H9 (cell line): ENCODE data around the gene HES1. TPM values are rescaled to one million over a fixed set of nuclear protein-coding genes. Genes with fewer than 3 reads are reported as not detected.

Experiments used
- DNase-seq: peaks from one replicate; pipeline ENCODE4 v3.0.0-alpha.2; 2017
- H2AFZ ChIP-seq: one replicate; pipeline ENCODE4 v1.6.1; 2013; ENCODE audit warnings: mild to moderate bottlenecking, low read length, control low read depth, moderate library complexity
- H2AK5ac ChIP-seq: 2 replicates; pipeline ENCODE4 v1.6.1; 2013; ENCODE audit warnings: low read length, control low read depth, mixed read lengths; ENCODE audit not compliant: insufficient read length
- H2BK120ac ChIP-seq: one replicate; pipeline ENCODE4 v1.6.1; 2013; ENCODE audit warnings: low read depth, mild to moderate bottlenecking, low read length, control low read depth, inconsistent platforms; ENCODE audit not compliant: poor library complexity, severe bottlenecking
- H2BK12ac ChIP-seq: 2 replicates; pipeline ENCODE4 v1.6.1; 2013; ENCODE audit warnings: low read length, control low read depth, mixed read lengths, low read depth; ENCODE audit not compliant: insufficient read length
- H2BK15ac ChIP-seq: 2 replicates; pipeline ENCODE4 v1.6.1; 2013; ENCODE audit warnings: low read depth, low read length, control low read depth
- H2BK20ac ChIP-seq: one replicate; pipeline ENCODE4 v1.6.1; 2013; ENCODE audit warnings: low read depth, mild to moderate bottlenecking, low read length, control low read depth, inconsistent platforms; ENCODE audit not compliant: poor library complexity, severe bottlenecking
- H2BK5ac ChIP-seq: 2 replicates; pipeline ENCODE4 v1.6.1; 2013; ENCODE audit warnings: low read length, control low read depth, mixed read lengths; ENCODE audit not compliant: insufficient read length
- H3K14ac ChIP-seq: 2 replicates; pipeline ENCODE4 v1.6.1; 2013; ENCODE audit warnings: low read length, control low read depth; ENCODE audit not compliant: insufficient read depth
- H3K18ac ChIP-seq: 2 replicates; pipeline ENCODE4 v1.6.1; 2013; ENCODE audit warnings: low read depth, mild to moderate bottlenecking, mixed read lengths, low read length, control low read depth; ENCODE audit not compliant: insufficient read length
- H3K23ac ChIP-seq: 2 replicates; pipeline ENCODE4 v1.6.1; 2013; ENCODE audit warnings: low read length, control low read depth, mixed read lengths, low read depth; ENCODE audit not compliant: insufficient read length
- H3K23me2 ChIP-seq: 2 replicates; pipeline ENCODE4 v1.6.1; 2013; ENCODE audit warnings: low read depth, mild to moderate bottlenecking, mixed read lengths, low read length, control low read depth; ENCODE audit not compliant: insufficient read length, poor library complexity, severe bottlenecking
- H3K27ac ChIP-seq: 2 replicates; pipeline ENCODE4 v1.5.1; 2013; ENCODE audit warnings: low read length, control low read depth, mixed read lengths, low read depth; ENCODE audit not compliant: insufficient read length
- H3K27me3 ChIP-seq: 2 replicates; pipeline ENCODE4 v1.6.1; 2013; ENCODE audit warnings: low read length, control low read depth, inconsistent platforms; ENCODE audit not compliant: insufficient read depth
- H3K4ac ChIP-seq: 2 replicates; pipeline ENCODE4 v1.6.1; 2013; ENCODE audit warnings: low read depth, mild to moderate bottlenecking, control low read depth, inconsistent platforms, low read length, moderate library complexity
- H3K4me1 ChIP-seq: 2 replicates; pipeline ENCODE4 v1.6.1; 2013; ENCODE audit warnings: low read length, control low read depth, inconsistent platforms; ENCODE audit not compliant: insufficient read depth
- H3K4me2 ChIP-seq: 2 replicates; pipeline ENCODE4 v1.6.1; 2013; ENCODE audit warnings: low read length, control low read depth, mixed read lengths; ENCODE audit not compliant: insufficient read length, insufficient read depth
- H3K56ac ChIP-seq: 2 replicates; pipeline ENCODE4 v1.6.1; 2013; ENCODE audit warnings: low read depth, mild to moderate bottlenecking, mixed read lengths, low read length, control low read depth; ENCODE audit not compliant: insufficient read length
- H3K79me1 ChIP-seq: 2 replicates; pipeline ENCODE4 v1.6.1; 2013; ENCODE audit warnings: low read depth, mild to moderate bottlenecking, moderate library complexity, low read length, control low read depth, inconsistent platforms; ENCODE audit not compliant: insufficient read depth, poor library complexity, severe bottlenecking
- H3K79me2 ChIP-seq: 2 replicates; pipeline ENCODE4 v1.6.1; 2013; ENCODE audit warnings: low read length, control low read depth, inconsistent platforms; ENCODE audit not compliant: insufficient read depth
- H3K9ac ChIP-seq: 2 replicates; pipeline ENCODE4 v1.6.1; 2013; ENCODE audit warnings: low read length, control low read depth, mixed read lengths; ENCODE audit not compliant: insufficient read length; ENCODE audit errors: extremely low read depth
- H3K9me3 ChIP-seq: one replicate; pipeline ENCODE4 v1.6.1; 2013; ENCODE audit warnings: low read depth, low read length, inconsistent platforms; ENCODE audit not compliant: control insufficient read depth
- H3T11ph ChIP-seq: one replicate; pipeline ENCODE4 v1.6.1; 2013; ENCODE audit warnings: mild to moderate bottlenecking, low read length, control low read depth, inconsistent platforms
- H4K20me1 ChIP-seq: one replicate; pipeline ENCODE4 v1.6.1; 2013; ENCODE audit not compliant: control insufficient read depth, insufficient read length, insufficient read depth
- H4K5ac ChIP-seq: 2 replicates; pipeline ENCODE4 v1.6.1; 2013; ENCODE audit warnings: low read depth, mild to moderate bottlenecking, mixed read lengths, low read length, control low read depth; ENCODE audit not compliant: insufficient read length
- H4K8ac ChIP-seq: replicated peaks from 2 replicates; pipeline ENCODE4 v1.6.1; 2013; ENCODE audit warnings: low read length, control low read depth, mixed read lengths, low read depth; ENCODE audit not compliant: insufficient read length
- H4K91ac ChIP-seq: 2 replicates; pipeline ENCODE4 v1.6.1; 2013; ENCODE audit warnings: low read depth, mild to moderate bottlenecking, moderate library complexity, mixed read lengths, low read length, control low read depth; ENCODE audit not compliant: insufficient read length
- H3K27ac Mint-ChIP-seq, 3 experiments: 2 replicates in 2 of 3; 3 replicates in 1 of 3; pipeline ENCODE4 v1.8.0; 2020 to 2021; ENCODE audit warnings: mixed read lengths in 3 of 3, mild to moderate bottlenecking in 1 of 3, moderate library complexity in 1 of 3
- H3K27me3 Mint-ChIP-seq: 2 replicates; pipeline ENCODE4 v1.8.0; 2021; ENCODE audit warnings: low read depth, mild to moderate bottlenecking, moderate library complexity, mixed read lengths
- H3K36me3 Mint-ChIP-seq, 3 experiments: 2 replicates in 2 of 3; 3 replicates in 1 of 3; pipeline ENCODE4 v1.8.0; 2020 to 2021; ENCODE audit warnings: low read depth in 3 of 3, mixed read lengths in 3 of 3; ENCODE audit not compliant: insufficient read depth in 1 of 3
- H3K4me1 Mint-ChIP-seq, 2 experiments: 2 replicates each; pipeline ENCODE4 v1.8.0; 2020; ENCODE audit warnings: mixed read lengths in 2 of 2
- H3K4me3 Mint-ChIP-seq, 2 experiments: 2 replicates in 1 of 2; 3 replicates in 1 of 2; pipeline ENCODE4 v1.8.0; 2020 to 2021; ENCODE audit warnings: mild to moderate bottlenecking in 2 of 2, mixed read lengths in 2 of 2, moderate library complexity in 1 of 2
- H3K9me3 Mint-ChIP-seq, 2 experiments: 2 replicates in 1 of 2; 3 replicates in 1 of 2; pipeline ENCODE4 v1.8.0; 2020; ENCODE audit warnings: mild to moderate bottlenecking in 2 of 2, mixed read lengths in 2 of 2, moderate library complexity in 1 of 2
- CTCF ChIP-seq: fragments of 200-600 bp; sonication (generic); conservative IDR thresholded peaks from 3 replicates; pipeline ENCODE4 v1.8.0; 2021; ENCODE audit warnings: antibody characterized with exemption, mild to moderate bottlenecking
- WGBS: extraction: QIAGEN DNeasy Blood & Tissue Kit; methylation state at CpG from one replicate; pipeline ENCODE4 v1.1.7; 2013; ENCODE audit warnings: missing lambda C conversion rate, low lambda C conversion rate, mixed read lengths; ENCODE audit not compliant: insufficient read length; ENCODE audit errors: extremely low coverage; 5-methylcytosine and 5-hydroxymethylcytosine counted together
- total RNA-seq: library from RNA; stranded (reverse); gene quantifications from 2 replicates; pipeline ENCODE4 v1.2.1, GENCODE V29; 2021

HES1 gene
- total RNA-seq, 1 experiment from 2014 or later = 23.2 TPM

GRCh38 chr3:194134231-194134756 is 1.7 kb upstream of the HES1 start:
- no peak for TF ChIP-seq CTCF
- H3K9me3 Mint-ChIP-seq = no peaks in the 10 kb centered on the region; a peak in 2 of 5 replicates
- H3K23ac ChIP-seq = no peak overlapping the region
- no peak overlapping the region for H2BK12ac ChIP-seq
- no peaks in the 10 kb centered on the region for H3K79me1 ChIP-seq
- H3K27ac ChIP-seq = no peak overlapping the region
- no peaks in the 10 kb centered on the region for H3K79me2 ChIP-seq
- peaks cover 68 to 74% of the 10 kb centered on the region in 2 experiments for H3K4me1 Mint-ChIP-seq
- no peak for DNase-seq
- peaks cover 57% of the 10 kb centered on the region for H3K27me3 Mint-ChIP-seq
- H2AK5ac ChIP-seq = no peak overlapping the region
- peak overlapping the region; percentile 31 to 84; a peak in 3 of 5 replicates for H3K4me3 Mint-ChIP-seq
- no peak overlapping the region for H3K56ac ChIP-seq
- H2BK20ac ChIP-seq = no peak overlapping the region
- H2BK15ac ChIP-seq = no peak overlapping the region
- no peak overlapping the region for H3K4ac ChIP-seq
- no peak overlapping the region for H2BK120ac ChIP-seq
- peaks cover 24% of the 10 kb centered on the region for H3K23me2 ChIP-seq
- 0 out of 2 replicates have a peak overlapping the region, but pooled peaks have one; percentile 26 for H3K14ac ChIP-seq
- peaks cover 32% of the 10 kb centered on the region for H3K4me1 ChIP-seq
- no CpG with 5 or more reads among the region's 71 CpGs for WGBS
- peak overlapping the region; percentile 44 for H3K18ac ChIP-seq
- no peak overlapping the region for H2AFZ ChIP-seq
- H4K5ac ChIP-seq = no peak overlapping the region
- no peaks in the 10 kb centered on the region for H4K20me1 ChIP-seq
- no peaks in the 10 kb centered on the region for H3K9me3 ChIP-seq
- H3K27ac Mint-ChIP-seq = no peak overlapping the region
- H3T11ph ChIP-seq = no peak overlapping the region
- H4K91ac ChIP-seq = no peak overlapping the region
- no peak overlapping the region for H4K8ac ChIP-seq
- H3K4me2 ChIP-seq = peak overlapping the region; percentile 28
- peaks cover 9 to 18% (median 16%) of the 10 kb centered on the region in 3 experiments for H3K36me3 Mint-ChIP-seq
- H2BK5ac ChIP-seq = no peak overlapping the region
- no peaks in the 10 kb centered on the region; the same call in 1 of the 2 replicates for H3K27me3 ChIP-seq
- H3K9ac ChIP-seq = peak overlapping the region; percentile 25
